ENCODE measurements around the gene TC2N.
A peak's percentile ranks its signal among the peaks of the same experiment; 100 is the strongest.

The TC2N gene

DNA sequence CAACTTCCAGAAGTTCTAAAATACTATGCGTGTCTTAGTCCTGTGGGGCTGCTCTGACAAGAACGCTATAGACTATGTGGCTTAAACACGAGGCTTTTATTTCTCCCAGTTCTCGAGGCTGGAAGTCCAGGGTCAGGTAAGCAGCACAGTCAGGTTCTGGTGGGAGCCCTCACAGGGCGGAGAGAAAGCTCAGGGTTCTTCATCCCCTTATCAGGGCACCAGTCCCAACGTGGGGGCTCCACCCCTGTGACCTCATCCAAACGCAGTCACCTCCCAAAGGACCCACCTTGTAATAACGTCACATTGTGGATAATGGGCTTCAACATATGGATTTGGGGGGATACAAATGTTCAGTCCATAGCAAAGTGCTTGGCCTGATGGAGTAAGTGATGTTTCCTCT, 37.1 kb upstream of the TC2N start:
- POLR2A ChIA-PET (ENCODE audit: low non-redundant PET): no interaction called here
- H3K27ac ChIP-seq: no peak overlapping the region
- no peak for DNase-seq (ENCODE audit: low spot score)
- CTCF ChIA-PET: no interaction called here
- TF ChIP-seq, protein P1, sequence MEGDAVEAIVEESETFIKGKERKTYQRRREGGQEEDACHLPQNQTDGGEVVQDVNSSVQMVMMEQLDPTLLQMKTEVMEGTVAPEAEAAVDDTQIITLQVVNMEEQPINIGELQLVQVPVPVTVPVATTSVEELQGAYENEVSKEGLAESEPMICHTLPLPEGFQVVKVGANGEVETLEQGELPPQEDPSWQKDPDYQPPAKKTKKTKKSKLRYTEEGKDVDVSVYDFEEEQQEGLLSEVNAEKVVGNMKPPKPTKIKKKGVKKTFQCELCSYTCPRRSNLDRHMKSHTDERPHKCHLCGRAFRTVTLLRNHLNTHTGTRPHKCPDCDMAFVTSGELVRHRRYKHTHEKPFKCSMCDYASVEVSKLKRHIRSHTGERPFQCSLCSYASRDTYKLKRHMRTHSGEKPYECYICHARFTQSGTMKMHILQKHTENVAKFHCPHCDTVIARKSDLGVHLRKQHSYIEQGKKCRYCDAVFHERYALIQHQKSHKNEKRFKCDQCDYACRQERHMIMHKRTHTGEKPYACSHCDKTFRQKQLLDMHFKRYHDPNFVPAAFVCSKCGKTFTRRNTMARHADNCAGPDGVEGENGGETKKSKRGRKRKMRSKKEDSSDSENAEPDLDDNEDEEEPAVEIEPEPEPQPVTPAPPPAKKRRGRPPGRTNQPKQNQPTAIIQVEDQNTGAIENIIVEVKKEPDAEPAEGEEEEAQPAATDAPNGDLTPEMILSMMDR (conservative IDR thresholded peaks at IDR 0.05; ENCODE audit: low read depth): no peak

DNA sequence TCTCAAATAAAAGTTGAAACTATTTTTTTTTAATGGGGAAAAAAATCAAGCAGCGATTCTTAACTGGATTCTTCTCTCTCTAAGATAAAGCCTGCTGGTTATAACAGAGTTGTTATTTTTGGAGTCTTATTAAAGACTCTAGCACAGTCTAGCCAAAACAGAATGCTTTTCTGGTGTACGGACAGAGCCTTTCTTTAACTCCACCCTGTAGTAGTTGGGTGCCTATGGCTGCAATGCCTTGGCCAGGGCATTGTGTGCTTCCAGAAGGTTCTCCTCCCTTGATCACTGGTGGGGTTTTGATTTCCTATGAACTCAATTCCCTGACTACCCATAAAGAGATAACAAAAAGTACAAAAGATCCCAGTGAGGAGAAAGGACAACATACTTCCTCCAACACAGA, 35.7 kb upstream of the TC2N start:
- TF ChIP-seq, protein P1 (conservative IDR thresholded peaks at IDR 0.05; ENCODE audit: low read depth): no peak
- CTCF ChIA-PET: no interaction called here
- no peak for DNase-seq (ENCODE audit: low spot score)
- POLR2A ChIA-PET (ENCODE audit: low non-redundant PET): no interaction called here
- no peak overlapping the region for H3K27ac ChIP-seq

DNA sequence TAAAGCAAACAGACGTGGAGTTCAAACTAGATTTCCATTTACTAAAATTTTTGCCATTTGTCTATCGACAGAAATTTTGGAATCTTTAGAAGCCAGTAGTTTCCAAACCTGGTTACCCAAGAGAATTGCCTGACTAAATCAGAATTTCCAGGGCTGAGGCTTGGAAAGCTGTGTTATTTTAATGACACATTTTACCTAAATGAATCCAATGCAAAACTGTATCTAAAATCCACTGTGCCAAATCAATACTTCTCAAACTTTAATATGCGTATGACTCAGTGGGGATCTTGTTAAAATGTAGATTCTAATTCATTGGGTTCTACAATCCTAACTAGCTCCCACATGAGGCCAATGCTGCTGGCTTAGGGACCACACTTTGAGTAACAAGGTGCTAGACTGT, 35.0 kb upstream of the TC2N start:
- ChIA-PET POLR2A (ENCODE audit: low non-redundant PET) (no interaction called here), CTCF (interaction anchor here (0.6 to 1.0 kb wide), 2 partner anchors 9 to 10 kb away, joined by 3 read pairs; no protein-coding TSS in a partner anchor)
- DNase-seq (ENCODE audit: low spot score): no peak
- TF ChIP-seq, protein P1 (conservative IDR thresholded peaks at IDR 0.05; ENCODE audit: low read depth): no peak
- no peak overlapping the region for H3K27ac ChIP-seq

DNA sequence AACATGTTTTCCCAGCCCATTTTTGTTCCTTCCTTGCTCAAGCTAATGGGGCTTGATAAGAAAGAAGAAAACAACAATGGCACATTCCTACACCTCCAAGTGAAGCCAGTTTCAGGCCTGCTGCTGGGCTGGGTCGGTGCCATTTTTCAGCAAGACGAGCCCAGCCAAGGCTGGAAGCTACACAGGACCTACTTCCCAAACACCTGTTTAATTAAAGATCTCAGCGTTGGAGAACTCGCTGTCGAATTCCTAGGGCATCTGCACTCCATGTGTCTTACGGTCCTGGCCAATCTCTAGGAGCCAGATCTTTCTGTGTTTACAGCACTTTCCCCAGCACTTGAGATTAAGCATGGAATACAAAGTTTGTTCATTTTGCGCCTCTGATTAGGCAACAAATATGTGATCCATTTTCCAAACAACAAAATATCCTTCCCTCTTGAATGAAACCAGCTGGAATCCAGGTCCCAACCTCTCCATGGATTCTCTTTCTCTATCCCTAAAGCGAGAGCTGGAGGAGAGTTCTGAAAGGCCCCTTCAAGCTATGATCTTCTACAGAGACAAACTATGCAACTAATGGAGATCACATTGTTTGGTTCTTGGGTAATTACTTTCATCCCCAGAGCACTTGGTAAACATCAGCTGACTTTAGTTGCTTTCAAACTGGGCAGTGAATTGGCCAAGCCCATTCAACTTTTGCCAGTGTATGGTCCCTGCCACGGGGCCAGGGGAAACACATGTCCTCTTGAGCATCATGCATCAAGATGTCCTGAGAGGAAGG, 34.3 kb upstream of the TC2N start:
- H3K27ac ChIP-seq: no peak overlapping the region
- ChIA-PET POLR2A (ENCODE audit: low non-redundant PET) (no interaction called here), CTCF (interaction anchor here (0.6 to 1.0 kb wide), 4 partner anchors 8 to 172 kb away, joined by 3 to 4 read pairs (median 3); no protein-coding TSS in a partner anchor)
- TF ChIP-seq, protein P1 (conservative IDR thresholded peaks at IDR 0.05; ENCODE audit: low read depth): no peak
- no peak for DNase-seq (ENCODE audit: low spot score)

DNA sequence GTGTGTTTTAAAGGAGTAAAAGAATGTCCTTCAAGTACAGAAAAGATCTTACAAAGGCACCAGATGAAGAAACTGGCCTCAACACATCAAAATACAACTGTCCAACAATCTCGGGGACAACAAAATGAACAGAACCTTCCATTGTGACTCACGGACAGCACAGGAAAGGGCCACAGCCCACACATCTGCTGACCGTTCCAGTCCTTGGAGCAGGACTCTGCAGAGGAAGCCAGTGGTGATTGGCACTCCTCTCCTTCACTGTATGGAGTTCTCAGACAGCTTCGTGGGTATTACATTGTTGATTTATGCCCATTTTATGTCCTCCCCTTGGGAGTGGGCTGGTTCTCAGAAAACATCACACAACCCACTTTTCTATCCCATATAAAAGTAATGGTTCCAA, 32.5 kb upstream of the TC2N start:
- ChIA-PET CTCF (interaction anchor here (0.6 to 1.8 kb wide), 4 partner anchors 10 to 249 kb away, joined by 3 to 10 read pairs (median 4); no protein-coding TSS in a partner anchor), POLR2A (ENCODE audit: low non-redundant PET) (no interaction called here)
- H3K27ac ChIP-seq: no peak overlapping the region
- DNase-seq (ENCODE audit: low spot score): no peak
- TF ChIP-seq, protein P1 (conservative IDR thresholded peaks at IDR 0.05; ENCODE audit: low read depth): no peak

DNA sequence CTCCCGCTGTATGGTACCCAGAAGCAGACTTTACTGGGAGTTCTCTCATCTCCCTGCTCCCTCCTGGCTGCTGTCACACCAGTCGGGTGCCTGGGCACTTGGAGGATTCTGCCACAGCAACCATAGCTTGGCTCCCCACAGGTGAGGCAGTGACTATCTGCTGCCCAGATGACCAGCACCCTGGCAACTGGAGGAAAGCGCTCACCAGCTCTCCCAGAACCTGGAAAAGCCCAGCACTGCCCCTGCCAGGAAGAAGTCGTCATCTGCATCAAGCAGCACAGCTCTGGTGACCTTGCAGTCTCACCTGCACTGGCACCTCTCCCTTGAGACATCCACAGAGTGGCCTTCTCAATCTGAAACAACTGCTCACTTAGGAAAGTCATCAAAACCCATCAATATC, 31.9 kb upstream of the TC2N start:
- CTCF ChIA-PET: interaction anchor here (0.6 to 1.8 kb wide), 5 partner anchors 10 to 248 kb away, joined by 3 to 10 read pairs (median 4); no protein-coding TSS in a partner anchor
- TF ChIP-seq, protein P1 (conservative IDR thresholded peaks at IDR 0.05; ENCODE audit: low read depth): no peak
- POLR2A ChIA-PET (ENCODE audit: low non-redundant PET): no interaction called here
- DNase-seq (ENCODE audit: low spot score): peak; percentile 23
- H3K27ac ChIP-seq: no peak overlapping the region

Data from RWPE1 (cell line).